Stimulated activated naive B cell treated with anti-CD40 and anti-IgM and Interleukin-4, amounts not matched to agents 10 μg/mL and 1 μg/mL and 100 μg/mL, for 72 hours (primary cell): ENCODE results near the gene CAMK2D.
"Not testable (repeated sequence)": the region's sequence is repeated elsewhere in the genome, so short reads cannot be mapped to it uniquely, and the experiment has no call there.

Experiments
- ATAC-seq, 2 donors: fragments of 150-1000 bp; cut with Tn5 transposase; replicated peaks; 2 replicates each; pipeline ENCODE4 v1.10.0; 2021; ENCODE audit warnings: moderate library complexity in 1 of 2
- DNase-seq: peaks from one replicate; pipeline ENCODE4 v3.0.0; 2021
- H3K27ac Mint-ChIP-seq: one replicate; pipeline ENCODE4 v1.8.0; 2022; ENCODE audit warnings: mild to moderate bottlenecking, mixed read lengths
- H3K27me3 Mint-ChIP-seq, 2 donors: one replicate each; pipeline ENCODE4 v1.8.0; 2022; ENCODE audit warnings: mixed read lengths in 2 of 2
- H3K36me3 Mint-ChIP-seq, 2 donors: one replicate each; pipeline ENCODE4 v1.8.0; 2022; ENCODE audit warnings: mixed read lengths in 2 of 2, mild to moderate bottlenecking in 1 of 2
- H3K4me1 Mint-ChIP-seq, 2 donors: one replicate each; pipeline ENCODE4 v1.8.0; 2022; ENCODE audit warnings: mixed read lengths in 2 of 2, mild to moderate bottlenecking in 1 of 2
- H3K4me3 Mint-ChIP-seq, 2 donors: one replicate each; pipeline ENCODE4 v1.8.0; 2022; ENCODE audit warnings: mild to moderate bottlenecking in 2 of 2, mixed read lengths in 2 of 2, moderate library complexity in 1 of 2
- H3K9me3 Mint-ChIP-seq, 2 donors: one replicate each; pipeline ENCODE4 v1.8.0; 2022; ENCODE audit warnings: mixed read lengths in 2 of 2, mild to moderate bottlenecking in 1 of 2

The CAMK2D gene

DNA sequence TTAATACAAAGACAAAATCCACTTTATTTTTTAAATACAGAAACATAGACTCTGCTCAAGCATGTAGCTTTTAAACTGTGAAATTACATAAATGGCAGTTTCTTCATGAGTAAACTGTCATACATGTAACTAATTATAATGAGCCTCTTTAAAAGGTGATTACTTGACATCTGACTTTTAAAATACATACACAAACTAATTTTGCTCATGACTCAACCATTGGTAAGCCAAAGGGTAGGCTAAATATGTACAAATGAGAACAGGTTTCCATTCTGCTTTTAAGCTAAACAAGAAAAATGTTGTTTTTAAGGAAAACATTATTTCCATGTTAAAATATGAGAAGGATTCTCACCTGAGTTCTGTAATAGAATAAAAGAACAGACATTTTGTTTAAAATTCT, 27.9 kb downstream of the CAMK2D start:
- Mint-ChIP-seq H3K36me3 (peaks cover 30 to 46% of the 10 kb centered on the region in 2 donors), H3K4me3 (no peak overlapping the region), H3K9me3 (peaks cover 0 to 4% of the 10 kb centered on the region in 2 donors), H3K27ac (no peak overlapping the region), H3K27me3 (no peaks in the 10 kb centered on the region), H3K4me1 (peaks cover 27 to 45% of the 10 kb centered on the region in 2 donors)
- DNase-seq (no peak), ATAC-seq (peak; percentile 20 to 34)

- ATAC-seq (no peak), DNase-seq (no peak)
- H3K36me3 Mint-ChIP-seq: peaks cover 30 to 50% of the 10 kb centered on the region in 2 donors
- no peak overlapping the region for H3K4me3 Mint-ChIP-seq
- H3K4me1 Mint-ChIP-seq: peaks cover 30 to 50% of the 10 kb centered on the region in 2 donors
- no peaks in the 10 kb centered on the region for H3K27me3 Mint-ChIP-seq
- H3K9me3 Mint-ChIP-seq: peaks cover 0 to 4% of the 10 kb centered on the region in 2 donors
- H3K27ac Mint-ChIP-seq: no peak overlapping the region
Measured at GRCh38 chr4:113732967-113733527, 28.5 kb downstream of the CAMK2D start.

- Mint-ChIP-seq H3K27me3 (no peaks in the 10 kb centered on the region), H3K4me1 (peaks cover 24 to 61% of the 10 kb centered on the region in 2 donors), H3K4me3 (no peak overlapping the region), H3K36me3 (peaks cover 26 to 44% of the 10 kb centered on the region in 2 donors), H3K27ac (peak overlapping the region; percentile 1), H3K9me3 (peaks cover 0 to 4% of the 10 kb centered on the region in 2 donors)
- ATAC-seq: no peak
- DNase-seq: no peak
Measured at GRCh38 chr4:113730467-113731216, 30.9 kb downstream of the CAMK2D start.

DNA sequence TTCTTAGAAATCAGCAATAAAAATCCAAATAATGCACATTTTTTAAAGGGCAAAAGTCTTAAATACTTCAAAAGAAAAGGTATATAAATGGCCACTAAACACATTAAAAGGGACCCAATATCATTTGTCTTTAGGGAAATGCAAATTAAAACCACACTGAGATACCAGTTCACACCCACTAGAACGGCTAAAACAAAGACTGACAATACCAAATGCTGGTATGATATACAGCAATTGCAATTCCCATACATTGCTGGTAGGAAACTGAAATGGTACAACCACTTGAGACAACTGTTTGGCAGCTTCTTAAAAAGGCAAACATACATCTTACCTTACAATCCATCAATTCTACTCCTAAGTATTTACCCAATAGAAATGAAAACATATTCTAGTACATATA, 33.7 kb downstream of the CAMK2D start:
- H3K4me3 Mint-ChIP-seq: no peak overlapping the region
- ATAC-seq: no peak

GRCh38 chr4:113725963-113726362, 35.6 kb downstream of the CAMK2D start:
- no peak for ATAC-seq
- H3K4me1 Mint-ChIP-seq: peaks cover 18 to 67% of the 10 kb centered on the region in 2 donors

More for the DNA sequence above, 33.7 kb downstream of the CAMK2D start:
- peaks cover 20 to 31% of the 10 kb centered on the region in 2 donors for H3K36me3 Mint-ChIP-seq
- H3K9me3 Mint-ChIP-seq: peaks cover 0 to 4% of the 10 kb centered on the region in 2 donors
- H3K27me3 Mint-ChIP-seq: no peaks in the 10 kb centered on the region
- no peak overlapping the region for H3K27ac Mint-ChIP-seq
- no peak for DNase-seq
- H3K4me1 Mint-ChIP-seq: peaks cover 22 to 56% of the 10 kb centered on the region in 2 donors

GRCh38 chr4:113718252-113718651, 43.3 kb downstream of the CAMK2D start:
- Mint-ChIP-seq H3K27me3 (no peaks in the 10 kb centered on the region), H3K27ac (no peak overlapping the region), H3K36me3 (peaks cover 20 to 27% of the 10 kb centered on the region in 2 donors), H3K4me1 (peaks cover 12 to 54% of the 10 kb centered on the region in 2 donors), H3K9me3 (no peaks in the 10 kb centered on the region), H3K4me3 (no peak overlapping the region)
- DNase-seq (no peak), ATAC-seq (no peak)

More at GRCh38 chr4:113725963-113726362, 35.6 kb downstream of the CAMK2D start:
- Mint-ChIP-seq H3K9me3 (peaks cover 0 to 4% of the 10 kb centered on the region in 2 donors), H3K4me3 (no peak overlapping the region), H3K36me3 (peaks cover 21 to 28% of the 10 kb centered on the region in 2 donors), H3K27ac (no peak overlapping the region), H3K27me3 (no peaks in the 10 kb centered on the region)
- DNase-seq: no peak

DNA sequence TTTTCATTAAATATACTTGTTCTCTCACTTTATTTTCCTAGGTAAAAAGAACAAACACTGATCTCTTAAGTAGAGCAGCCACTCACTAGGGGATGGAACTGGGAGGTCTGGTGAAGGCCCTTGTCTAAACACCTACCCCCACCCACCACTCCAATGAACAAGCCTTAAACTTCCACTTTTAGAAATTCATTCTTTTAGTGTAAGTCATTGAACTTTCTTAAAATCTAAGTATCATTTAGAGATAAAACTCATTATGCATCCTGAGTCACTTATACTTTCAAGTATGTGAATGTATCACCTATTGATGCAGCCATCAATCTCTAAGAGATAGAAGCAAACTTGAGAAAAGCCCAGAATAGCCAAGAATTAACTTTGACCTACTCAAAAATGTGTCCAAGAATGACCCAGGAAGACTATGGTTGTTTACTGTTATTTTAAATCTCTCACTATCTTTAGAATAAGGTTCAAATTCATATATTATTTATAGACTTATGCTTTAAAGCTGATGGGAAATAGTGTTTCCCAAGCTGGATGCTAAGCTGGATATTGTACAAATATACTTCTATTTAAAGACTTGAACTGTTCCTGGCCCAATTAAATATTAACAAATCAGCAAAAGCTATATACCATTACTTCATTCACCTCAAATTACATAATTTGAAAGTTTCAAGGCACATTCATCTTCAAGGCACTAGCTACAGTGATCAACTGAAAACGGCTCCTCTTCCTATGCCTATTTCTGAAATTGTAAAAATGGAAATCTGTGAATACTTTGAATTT, 49.5 kb downstream of the CAMK2D start:
- Mint-ChIP-seq H3K9me3 (no peaks in the 10 kb centered on the region), H3K4me3 (no peak overlapping the region), H3K27ac (no peak overlapping the region), H3K36me3 (peaks cover 12% of the 10 kb centered on the region in 2 donors), H3K4me1 (peaks cover 15 to 42% of the 10 kb centered on the region in 2 donors), H3K27me3 (no peaks in the 10 kb centered on the region)
- no peak for ATAC-seq
- no peak for DNase-seq

- H3K36me3 Mint-ChIP-seq: peaks cover 8 to 17% of the 10 kb centered on the region in 2 donors
- no peaks in the 10 kb centered on the region for H3K27me3 Mint-ChIP-seq
- no peak overlapping the region for H3K4me3 Mint-ChIP-seq
- no peak for DNase-seq
- peak; percentile 73 to 87 for ATAC-seq
- no peaks in the 10 kb centered on the region for H3K9me3 Mint-ChIP-seq
- peaks cover 17 to 42% of the 10 kb centered on the region in 2 donors for H3K4me1 Mint-ChIP-seq
- no peak overlapping the region for H3K27ac Mint-ChIP-seq
Measured at GRCh38 chr4:113708250-113708649, 53.3 kb downstream of the CAMK2D start.

DNA sequence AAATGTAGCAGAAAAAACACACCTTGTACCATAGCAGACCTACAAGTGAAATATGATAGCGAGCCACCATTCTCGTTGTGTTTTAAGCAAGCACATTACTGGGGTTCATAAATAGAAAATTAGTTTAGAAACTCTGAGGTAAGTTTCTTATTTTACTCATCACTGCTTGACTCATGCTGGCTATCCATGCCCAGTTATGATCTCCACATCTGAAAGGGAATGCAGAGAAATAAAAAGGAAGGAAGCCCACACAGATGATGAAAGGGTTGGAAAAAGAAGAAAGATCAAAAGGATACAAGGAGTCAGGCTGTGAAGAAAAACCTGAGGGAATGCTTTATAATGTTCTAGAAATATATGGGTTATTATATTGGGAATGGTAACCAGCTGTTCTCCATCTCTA, 54.5 kb downstream of the CAMK2D start:
- no peak for DNase-seq
- Mint-ChIP-seq H3K4me1 (peaks cover 17 to 38% of the 10 kb centered on the region in 2 donors), H3K27ac (peak overlapping the region; percentile 42), H3K27me3 (no peaks in the 10 kb centered on the region), H3K9me3 (no peaks in the 10 kb centered on the region), H3K4me3 (no peak overlapping the region), H3K36me3 (peaks cover 12 to 22% of the 10 kb centered on the region in 2 donors)
- no peak for ATAC-seq

DNA sequence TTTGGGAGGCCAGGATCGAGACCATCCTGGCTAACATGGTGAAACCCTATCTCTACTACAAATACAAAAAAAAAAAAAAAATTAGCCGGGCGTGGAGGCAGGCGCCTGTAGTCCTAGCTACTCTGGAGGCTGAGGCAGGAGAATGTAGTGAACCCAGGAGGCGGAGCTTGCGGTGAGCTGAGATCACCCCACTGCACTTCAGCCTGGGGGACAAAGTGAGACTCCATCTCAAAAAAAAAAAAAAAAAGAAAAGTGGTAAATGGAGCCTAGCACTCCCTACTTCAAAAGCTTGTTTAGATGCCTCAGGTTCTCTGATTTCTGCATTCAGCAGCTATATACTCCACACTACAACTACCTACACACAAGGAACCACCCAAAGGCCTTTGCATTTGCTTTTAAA, 56.4 kb downstream of the CAMK2D start:
- not testable (repeated sequence) for H3K9me3 Mint-ChIP-seq, DNase-seq, ATAC-seq, H3K4me3 Mint-ChIP-seq, H3K27ac Mint-ChIP-seq, H3K27me3 Mint-ChIP-seq
- Mint-ChIP-seq H3K4me1 (peaks cover 24 to 55% of the 10 kb centered on the region in 2 donors), H3K36me3 (peaks cover 14 to 30% of the 10 kb centered on the region in 2 donors)

- DNase-seq: not testable (repeated sequence)
Measured at GRCh38 chr4:113702596-113702995, 58.9 kb downstream of the CAMK2D start.

GRCh38 chr4:113701169-113701568, 60.4 kb downstream of the CAMK2D start:
- H3K27me3 Mint-ChIP-seq: no peaks in the 10 kb centered on the region
- DNase-seq (no peak), ATAC-seq (no peak)
- no peak overlapping the region for H3K27ac Mint-ChIP-seq
- H3K36me3 Mint-ChIP-seq: peaks cover 11 to 22% of the 10 kb centered on the region in 2 donors
- peaks cover 2 to 3% of the 10 kb centered on the region in 2 donors for H3K9me3 Mint-ChIP-seq
- H3K4me1 Mint-ChIP-seq: peaks cover 21 to 46% of the 10 kb centered on the region in 2 donors
- H3K4me3 Mint-ChIP-seq: no peak overlapping the region

More at GRCh38 chr4:113702596-113702995, 58.9 kb downstream of the CAMK2D start:
- H3K9me3 Mint-ChIP-seq, H3K27me3 Mint-ChIP-seq, ATAC-seq, H3K4me3 Mint-ChIP-seq, H3K27ac Mint-ChIP-seq: not testable (repeated sequence)
- Mint-ChIP-seq H3K4me1 (peaks cover 25 to 52% of the 10 kb centered on the region in 2 donors), H3K36me3 (peaks cover 11 to 27% of the 10 kb centered on the region in 2 donors)

DNA sequence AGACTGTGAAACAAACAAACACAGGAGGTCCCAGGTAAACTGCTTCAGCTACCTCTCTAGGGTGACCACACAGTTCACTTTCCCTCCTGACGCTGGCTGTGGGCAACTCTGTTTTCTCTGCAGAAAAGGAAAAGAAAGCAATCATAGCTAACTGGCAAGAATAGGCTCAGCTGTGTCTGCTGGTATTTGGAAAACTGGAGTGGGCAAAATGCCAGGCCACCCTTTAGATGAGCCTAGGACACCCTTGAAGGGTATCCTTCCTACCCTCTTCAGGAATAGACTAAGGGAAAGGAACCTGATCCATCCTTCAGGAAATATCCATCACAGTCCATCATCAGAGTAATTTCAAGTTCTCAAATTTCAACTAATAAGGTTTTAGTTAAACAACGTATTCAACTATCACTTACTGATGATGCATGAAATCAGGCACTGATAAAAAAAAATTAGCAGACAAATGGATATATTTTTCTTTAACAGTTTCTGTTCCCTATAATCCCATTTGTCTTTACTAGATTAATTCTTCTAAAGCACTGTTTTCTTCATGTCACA, 60.9 kb downstream of the CAMK2D start:
- H3K4me1 Mint-ChIP-seq: peaks cover 20 to 42% of the 10 kb centered on the region in 2 donors
- H3K27ac Mint-ChIP-seq: no peak overlapping the region
- H3K4me3 Mint-ChIP-seq: no peak overlapping the region
- no peak for DNase-seq
- no peaks in the 10 kb centered on the region for H3K27me3 Mint-ChIP-seq
- ATAC-seq: no peak
- peaks cover 2 to 3% of the 10 kb centered on the region in 2 donors for H3K9me3 Mint-ChIP-seq
- peaks cover 8 to 22% of the 10 kb centered on the region in 2 donors for H3K36me3 Mint-ChIP-seq

DNA sequence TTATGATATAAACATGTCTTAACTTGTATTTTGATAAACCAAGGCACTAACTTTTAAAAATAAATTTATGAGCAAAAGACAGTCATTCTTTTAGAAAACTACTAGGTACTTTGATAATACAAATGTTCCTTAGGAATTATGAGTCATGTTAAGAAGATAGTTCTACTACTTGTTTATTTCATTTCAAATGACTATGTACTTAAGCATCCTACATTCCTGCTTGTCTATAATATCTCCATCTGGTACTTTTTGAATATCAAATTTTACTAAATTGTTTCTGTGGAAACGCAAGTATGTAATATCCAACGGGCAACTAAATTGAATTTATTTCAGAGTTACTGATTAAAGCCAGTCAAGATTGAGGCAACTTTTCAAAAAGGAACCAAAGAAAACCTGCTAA, 61.8 kb downstream of the CAMK2D start:
- Mint-ChIP-seq H3K27me3 (no peaks in the 10 kb centered on the region), H3K4me3 (no peak overlapping the region), H3K27ac (peak overlapping the region; percentile 33), H3K9me3 (peaks cover 2 to 3% of the 10 kb centered on the region in 2 donors), H3K36me3 (peaks cover 7 to 21% of the 10 kb centered on the region in 2 donors), H3K4me1 (peaks cover 19 to 33% of the 10 kb centered on the region in 2 donors)
- DNase-seq (no peak), ATAC-seq (no peak)
